HepG2 (cell line): ENCODE results near the gene SPATA7. TPM values are rescaled to one million over a fixed set of nuclear protein-coding genes. Genes with fewer than 3 reads are reported as not detected.

Source experiments
- ARNT2 ChIP-seq: sonication (generic); formaldehyde crosslinking; IDR thresholded peaks from 2 replicates; pipeline ENCODE4 v1.8.0; 2022; ENCODE audit warnings: mild to moderate bottlenecking, low read depth, missing genetic modification reagents, moderate library complexity
- DBP ChIP-seq: sonication (generic); formaldehyde crosslinking; IDR thresholded peaks from 2 replicates; pipeline ENCODE4 v1.4.0; 2020; ENCODE audit warnings: missing genetic modification reagents; ENCODE audit errors: not compliant biosample characterization
- FOXA3 ChIP-seq: IDR thresholded peaks from 2 replicates; pipeline ENCODE4 v1.6.1; 2016; ENCODE audit warnings: missing genetic modification reagents, missing compliant biosample characterization
- FOXP4 ChIP-seq: sonication (generic); formaldehyde crosslinking; IDR thresholded peaks from 2 replicates; pipeline ENCODE4 v1.4.0; 2020; ENCODE audit warnings: missing genetic modification reagents
- GLI4 ChIP-seq: sonication (generic); formaldehyde crosslinking; IDR thresholded peaks from 2 replicates; pipeline ENCODE4 v1.5.1; 2020; ENCODE audit warnings: missing genetic modification reagents, mild to moderate bottlenecking, moderate library complexity, borderline replicate concordance
- MED8 ChIP-seq: sonication (generic); formaldehyde crosslinking; IDR thresholded peaks from 2 replicates; pipeline ENCODE4 v1.8.1; 2023; ENCODE audit warnings: mild to moderate bottlenecking, missing genetic modification reagents; ENCODE audit not compliant: insufficient replicate concordance
- SATB2 ChIP-seq: sonication (generic); formaldehyde crosslinking; IDR thresholded peaks from 2 replicates; pipeline ENCODE4 v1.5.0; 2020; ENCODE audit warnings: missing genetic modification reagents
- SETDB1 ChIP-seq: sonication (generic); formaldehyde crosslinking; IDR thresholded peaks from 2 replicates; pipeline ENCODE4 v1.5.1; 2020; ENCODE audit warnings: missing genetic modification reagents, mild to moderate bottlenecking, borderline replicate concordance
- SMARCC2 ChIP-seq: fragments of 450-650 bp; IDR thresholded peaks from 2 replicates; pipeline ENCODE4 v1.6.1; 2017; ENCODE audit warnings: antibody characterized with exemption, mild to moderate bottlenecking
- SP1 ChIP-seq, 2 experiments: fragments of 450-650 bp in 1 of 2; sonication (generic) in 1 of 2; formaldehyde crosslinking in 1 of 2; IDR thresholded peaks; 2 replicates each; pipeline versions ENCODE4 v1.4.0 to v1.6.1; 2016 to 2020; ENCODE audit warnings: missing genetic modification reagents in 1 of 2
- SSRP1 ChIP-seq: IDR thresholded peaks from 2 replicates; pipeline ENCODE4 v1.6.1; 2016; ENCODE audit warnings: control low read depth
- ZBTB40 ChIP-seq, 2 experiments: fragments of 450-650 bp in 1 of 2; sonication (generic) in 1 of 2; formaldehyde crosslinking in 1 of 2; IDR thresholded peaks; 2 replicates each; pipeline versions ENCODE4 v1.6.1 to v1.8.0; 2016 to 2022; ENCODE audit warnings: antibody characterized with exemption in 1 of 2, mild to moderate bottlenecking in 1 of 2, missing genetic modification reagents in 1 of 2
- ZNF260 ChIP-seq: sonication (generic); formaldehyde crosslinking; IDR thresholded peaks from 2 replicates; pipeline ENCODE4 v1.4.0; 2020; ENCODE audit warnings: missing genetic modification reagents, low read depth, mild to moderate bottlenecking, borderline replicate concordance
- ZNF496 ChIP-seq: sonication (generic); formaldehyde crosslinking; IDR thresholded peaks from 2 replicates; pipeline ENCODE4 v1.8.1; 2023; ENCODE audit warnings: mild to moderate bottlenecking, moderate library complexity, missing genetic modification reagents; ENCODE audit not compliant: insufficient replicate concordance
- ZNF550 ChIP-seq: sonication (generic); formaldehyde crosslinking; IDR thresholded peaks from 2 replicates; pipeline ENCODE4 v1.4.0; 2020; ENCODE audit warnings: mild to moderate bottlenecking, missing genetic modification reagents, borderline replicate concordance
- ZNF777 ChIP-seq: sonication (generic); formaldehyde crosslinking; IDR thresholded peaks from 2 replicates; pipeline ENCODE4 v1.4.0; 2020; ENCODE audit warnings: missing genetic modification reagents
- polyA plus RNA-seq, 8 experiments: library from polyadenylated mRNA; depleted of rRNA in 3 of 8; stranded (reverse) in 7 of 8; unstranded in 1 of 8; fragments of >200 nt; fragmentation: Illumina TruSeq in 4 of 8; extraction: Trizol in 4 of 8; gene quantifications; 2 replicates each; pipeline versions ENCODE4 v1.2.1 to v1.2.3, GENCODE V29; 2011 to 2016; ENCODE audit warnings: low read depth in 4 of 8, missing spikeins in 1 of 8, mixed read lengths in 1 of 8; ENCODE audit not compliant: insufficient read depth in 1 of 8
- total RNA-seq, 5 experiments: library from RNA; depleted of rRNA; stranded (reverse); fragments of >200 nt; fragmentation: Illumina TruSeq; extraction: Trizol; gene quantifications; 2 replicates each; pipeline ENCODE4 v1.2.3, GENCODE V29; 2016; ENCODE audit warnings: low read depth in 1 of 5

Gene SPATA7
- total and polyA plus RNA-seq, 2 of the 13 experiments (the other 11 are each of a cell fraction or from before 2014, with no cell fraction given) = 3.6 to 5.5 TPM

DNA sequence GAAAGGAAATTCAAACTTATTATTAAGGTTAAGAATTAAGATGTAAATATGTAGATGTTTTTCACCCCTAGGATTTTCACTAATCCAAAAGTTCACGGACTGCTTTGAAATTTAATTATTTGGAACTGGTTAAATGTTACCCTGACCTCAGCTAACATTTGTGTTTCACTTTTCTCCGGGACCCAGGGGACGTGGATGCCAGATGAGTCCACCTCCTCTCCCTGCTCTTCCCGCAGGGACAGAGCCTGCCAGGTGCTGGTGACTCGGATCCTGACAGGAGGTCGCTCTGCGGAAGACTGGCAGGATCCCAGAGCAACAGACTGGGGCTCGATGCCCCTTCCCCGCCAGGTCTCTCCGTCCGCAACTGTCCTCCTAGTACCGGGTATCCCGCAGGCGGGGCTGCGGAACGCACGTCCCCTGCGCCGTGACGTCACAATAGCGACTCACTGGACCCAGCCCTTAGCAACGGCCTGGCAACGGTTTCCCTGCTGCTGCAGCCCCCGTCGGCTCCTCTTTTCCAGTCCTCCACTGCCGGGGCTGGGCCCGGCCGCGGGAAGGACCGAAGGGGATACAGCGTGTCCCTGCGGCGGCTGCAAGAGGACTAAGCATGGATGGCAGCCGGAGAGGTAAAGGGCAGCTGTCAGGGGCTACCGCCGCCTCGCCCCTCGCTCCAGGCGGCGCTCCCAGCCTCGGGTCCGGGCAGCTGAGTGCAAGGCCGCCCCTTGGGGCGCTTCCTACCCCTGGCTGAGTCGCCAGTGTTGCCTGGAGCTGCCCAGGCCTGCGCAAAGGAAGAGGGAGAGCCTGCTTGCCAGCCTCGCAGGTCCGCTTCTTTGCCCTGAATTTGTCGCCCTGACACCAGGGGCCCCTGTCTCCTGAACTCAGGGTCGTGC, at the start of gene SPATA7 (continued):
- TF ChIP-seq ZBTB40 (IDR thresholded peaks at IDR 0.05) (no peak), ZBTB40 (CRISPR knock-in tag; IDR thresholded peaks at IDR 0.05) (no peak), ZNF496 (CRISPR knock-in tag) (no peak), FOXP4 (peak; percentile 59; the same call in 1 of the 2 replicates), FOXA3 (CRISPR knock-in tag) (no peak; the same call in none of the 2 replicates), SMARCC2 (no peak), MED8 (CRISPR knock-in tag) (no peak), ZNF550 (CRISPR knock-in tag) (no peak), SP1 (IDR thresholded peaks at IDR 0.05) (no peak), SP1 (CRISPR knock-in tag; IDR thresholded peaks at IDR 0.05) (peak; percentile 78), ZNF777 (CRISPR knock-in tag) (0 out of 2 replicates have a peak, but pooled peaks have one; percentile 30), GLI4 (CRISPR knock-in tag) (no peak), SETDB1 (CRISPR knock-in tag) (no peak), SSRP1 (CRISPR knock-in tag) (no peak), ZNF260 (CRISPR knock-in tag) (no peak), SATB2 (CRISPR knock-in tag) (no peak), ARNT2 (CRISPR knock-in tag) (no peak), DBP (CRISPR knock-in tag) (no peak)
